GM18951 (cell line): ENCODE data around the gene ENTPD8.
A peak's percentile ranks its signal among the peaks of the same experiment; 100 is the strongest.
"Not testable (repeated sequence)": the region's sequence is repeated elsewhere in the genome, so short reads cannot be mapped to it uniquely, and the experiment has no call there.

ENCODE experiments used
- POLR2A ChIP-seq: IDR thresholded peaks from 4 replicates; pipeline ENCODE4 v1.6.1; 2011; ENCODE audit warnings: mild to moderate bottlenecking; ENCODE audit not compliant: insufficient read length, insufficient read depth; ENCODE audit errors: extremely low read depth
- in situ Hi-C: fragments of 300-500 bp; cut with MboI; formaldehyde crosslinking; loops from one replicate; pipeline ENCODE4 v1.12.0; 2022; ENCODE audit warnings: low sequenced_read_pairs, mixed read lengths, inconsistent platforms; ENCODE audit not compliant: unreplicated experiment

Gene ENTPD8

GRCh38 chr9:137458194-137459151, 17.3 kb upstream of the ENTPD8 start:
- no peak for TF ChIP-seq POLR2A
- in situ Hi-C loops, result no loop called here

DNA sequence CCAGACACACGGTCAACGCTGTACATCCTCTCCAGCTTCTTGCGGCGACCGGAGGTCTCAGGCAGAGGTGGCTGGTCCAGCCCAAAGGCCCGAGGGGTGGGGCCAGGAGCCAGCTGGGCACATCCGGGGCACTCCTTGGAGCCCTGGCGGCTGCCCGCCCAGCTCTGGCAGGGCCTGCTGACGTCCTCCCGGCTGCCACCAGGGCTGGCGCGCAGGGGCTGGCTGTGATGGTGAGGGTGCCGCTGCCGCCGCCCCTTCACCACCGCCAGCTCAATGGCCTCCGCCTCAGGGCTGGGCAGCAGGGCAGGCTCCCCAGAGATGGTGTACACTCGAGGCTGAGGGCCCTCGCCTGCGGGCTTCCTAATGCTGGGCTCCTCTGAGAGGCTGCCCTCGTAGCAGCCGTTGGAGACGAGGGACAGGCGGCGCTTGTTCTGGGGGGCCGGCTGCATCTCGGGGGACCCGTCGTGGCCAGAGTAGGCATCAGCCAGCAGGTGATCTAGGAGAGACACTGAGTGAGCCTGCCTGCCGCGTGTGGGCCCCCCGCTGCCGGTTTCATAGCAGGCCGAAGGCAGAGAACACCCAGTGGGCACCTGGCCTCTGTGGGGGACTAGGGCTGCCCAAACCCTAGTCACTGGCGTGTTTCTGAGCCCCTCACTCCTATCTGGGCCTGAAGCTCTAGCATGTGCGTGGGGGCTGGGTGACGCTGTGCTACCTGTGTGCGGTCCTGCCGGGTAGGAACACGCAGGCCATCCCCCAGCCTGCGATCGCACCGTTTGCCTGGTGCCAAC, 16.4 kb upstream of the ENTPD8 start:
- in situ Hi-C loops, result no loop called here
- no peak for TF ChIP-seq POLR2A

GRCh38 chr9:137456864-137457405, 15.8 kb upstream of the ENTPD8 start:
- in situ Hi-C loops, result no loop called here

DNA sequence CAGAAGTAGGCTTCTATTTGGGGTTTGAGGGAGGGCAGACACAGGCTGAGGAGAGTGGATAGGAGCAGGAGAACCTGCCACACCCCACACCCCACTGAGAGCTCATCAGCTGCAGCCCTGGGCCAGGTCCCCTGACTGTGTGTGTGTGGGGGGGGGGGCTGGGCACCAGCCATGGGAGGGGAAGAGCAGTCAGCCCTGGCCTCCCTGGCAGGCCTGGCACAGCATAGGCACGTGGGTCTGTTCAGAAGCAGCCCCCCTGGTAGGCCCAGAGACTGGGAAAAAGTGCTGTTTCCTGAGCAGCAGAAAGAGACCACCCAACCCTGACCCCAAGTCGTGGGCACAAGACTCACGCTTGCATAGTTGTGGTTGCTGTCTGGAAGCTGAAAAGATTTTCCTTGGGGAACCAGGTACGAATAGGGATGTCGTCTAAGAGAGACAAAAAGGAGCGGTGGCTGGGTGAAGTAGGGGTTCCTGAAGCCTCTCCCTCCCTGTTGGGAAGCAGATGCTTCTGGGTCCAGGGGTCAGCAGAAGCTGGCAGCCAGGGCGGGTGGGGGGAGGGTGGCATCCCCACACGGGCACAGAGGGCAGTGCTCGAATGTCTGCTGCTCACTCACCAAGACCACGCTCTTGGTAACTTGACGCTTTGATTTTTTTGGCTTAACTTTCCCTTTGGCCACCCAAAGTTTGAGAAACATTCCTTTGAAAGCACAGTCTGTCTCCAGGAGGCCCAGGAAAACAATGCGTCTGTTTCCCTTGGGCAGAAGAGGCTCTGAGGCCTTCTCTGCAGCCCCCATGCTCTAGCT, 15.1 kb upstream of the ENTPD8 start:
- TF ChIP-seq POLR2A, result no peak
- in situ Hi-C loops, result no loop called here

More at GRCh38 chr9:137456864-137457405, 15.8 kb upstream of the ENTPD8 start:
- TF ChIP-seq POLR2A, result no peak

GRCh38 chr9:137455359-137455991, 14.3 kb upstream of the ENTPD8 start:
- in situ Hi-C loops, result no loop called here
- no peak for TF ChIP-seq POLR2A

DNA sequence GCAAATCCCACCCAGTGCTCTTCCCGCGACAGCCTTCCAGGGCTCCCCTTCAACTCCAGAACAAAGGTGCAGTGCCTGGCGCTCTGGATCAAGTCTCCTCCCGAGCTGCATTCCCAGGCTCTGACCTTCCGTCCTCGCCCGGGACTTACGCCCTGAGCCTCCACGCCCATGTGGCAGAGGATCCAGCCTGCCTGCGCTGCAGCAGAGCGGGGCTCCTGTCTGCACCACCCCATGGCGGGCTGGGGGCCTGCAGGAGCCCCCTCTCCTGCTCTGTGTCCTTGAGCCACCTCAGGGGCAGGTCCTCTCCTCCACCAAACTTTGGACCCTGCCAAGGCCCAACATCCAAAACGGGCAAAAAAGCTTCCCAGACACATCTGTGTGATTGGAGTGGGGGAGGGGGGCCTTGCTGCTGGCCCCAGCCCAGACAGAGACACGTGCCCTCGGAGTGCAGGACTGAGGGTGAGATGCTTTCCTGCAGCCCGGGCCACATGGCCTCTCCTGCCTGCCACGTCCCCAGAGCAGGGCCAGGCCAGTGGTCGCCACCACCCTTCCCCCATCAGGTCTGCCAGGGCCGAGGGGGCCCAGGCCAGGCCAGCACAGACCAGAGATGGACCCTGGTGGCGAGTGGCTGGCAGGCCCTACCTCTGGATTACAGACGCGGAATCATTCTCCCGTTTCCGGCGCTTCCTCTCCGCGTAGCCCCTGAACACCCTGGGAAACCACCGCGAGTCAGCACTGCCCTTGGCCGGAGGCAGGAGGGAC, 13.6 kb upstream of the ENTPD8 start:
- in situ Hi-C loops, result no loop called here
- no peak for TF ChIP-seq POLR2A

- TF ChIP-seq POLR2A, result peak; percentile 39
These were observed 13.0 kb upstream of the ENTPD8 start for GRCh38 chr9:137454145-137454596.

GRCh38 chr9:137453643-137454081, 12.5 kb upstream of the ENTPD8 start:
- TF ChIP-seq POLR2A, result no peak
- in situ Hi-C loops, result no loop called here

More at GRCh38 chr9:137454145-137454596, 13.0 kb upstream of the ENTPD8 start:
- in situ Hi-C loops, result no loop called here

DNA sequence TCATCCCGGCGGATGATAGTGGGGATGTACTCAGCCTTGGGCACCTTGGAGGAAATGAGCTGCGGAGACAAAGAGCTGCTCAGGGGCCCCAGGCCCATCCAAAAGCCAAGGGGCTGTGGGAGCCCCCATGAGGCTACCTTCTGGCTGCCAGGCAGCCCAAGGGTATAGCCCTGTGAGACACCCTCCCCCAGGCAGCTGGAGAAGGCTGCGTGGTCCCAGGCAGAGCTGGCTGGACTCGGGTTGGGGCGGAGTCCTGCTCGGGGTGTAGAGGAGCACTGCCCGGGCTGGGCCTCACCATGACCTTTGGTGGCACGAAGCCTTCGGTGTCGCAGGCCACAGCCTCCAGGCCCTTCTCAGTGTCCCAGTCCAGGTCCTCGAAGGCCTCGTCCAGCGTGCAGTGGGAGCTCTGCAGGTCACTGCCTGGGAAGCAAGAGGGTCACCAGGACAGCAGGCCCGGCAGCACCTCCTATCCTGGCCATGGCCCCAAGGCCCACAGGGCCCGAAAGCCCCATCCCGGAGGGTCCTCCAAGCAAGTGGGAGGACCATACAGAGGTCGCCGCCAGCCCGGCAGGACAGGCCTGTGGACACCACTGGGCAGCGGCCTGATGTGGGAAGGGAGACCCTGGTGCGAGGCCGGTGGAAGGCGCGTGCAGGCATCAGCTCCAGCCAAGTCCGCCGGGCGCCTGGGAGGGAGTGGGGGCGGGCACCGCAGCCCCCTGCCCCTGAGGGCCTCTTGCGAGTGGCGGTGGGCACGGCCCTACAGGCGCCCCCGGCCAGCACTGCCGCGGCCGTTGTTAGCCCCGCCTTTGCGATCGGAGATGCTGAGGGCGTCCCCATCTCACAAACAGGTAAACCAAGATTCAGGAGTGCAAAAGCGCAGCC, 11.8 kb upstream of the ENTPD8 start:
- TF ChIP-seq POLR2A, result no peak
- in situ Hi-C loops, result no loop called here

- no peak for TF ChIP-seq POLR2A
- in situ Hi-C loops, result no loop called here
These were observed 11.0 kb upstream of the ENTPD8 start for GRCh38 chr9:137452006-137452760.

- in situ Hi-C loops, result not testable (repeated sequence)
These were observed 10.3 kb upstream of the ENTPD8 start for GRCh38 chr9:137451264-137452005.

GRCh38 chr9:137450539-137451222, 9.5 kb upstream of the ENTPD8 start:
- in situ Hi-C loops, result not testable (repeated sequence)
